SH-SY5Y (cell line): ENCODE results near the gene KCNQ4.

ENCODE experiments used
- GATA2 ChIP-seq: IDR thresholded peaks from 2 replicates; pipeline ENCODE4 v1.6.1; 2011; ENCODE audit warnings: mild to moderate bottlenecking, low read depth, low read length
- GATA3 ChIP-seq: IDR thresholded peaks from 2 replicates; pipeline ENCODE4 v1.6.1; 2011; ENCODE audit warnings: low read depth, mild to moderate bottlenecking, low read length, moderate library complexity

- TF ChIP-seq GATA2 (no peak), GATA3 (no peak)
Observed at GRCh38 chr1:40806240-40806639, 22.7 kb downstream of the KCNQ4 start.
